ENCODE measurements around the gene GCFC2.

DNA sequence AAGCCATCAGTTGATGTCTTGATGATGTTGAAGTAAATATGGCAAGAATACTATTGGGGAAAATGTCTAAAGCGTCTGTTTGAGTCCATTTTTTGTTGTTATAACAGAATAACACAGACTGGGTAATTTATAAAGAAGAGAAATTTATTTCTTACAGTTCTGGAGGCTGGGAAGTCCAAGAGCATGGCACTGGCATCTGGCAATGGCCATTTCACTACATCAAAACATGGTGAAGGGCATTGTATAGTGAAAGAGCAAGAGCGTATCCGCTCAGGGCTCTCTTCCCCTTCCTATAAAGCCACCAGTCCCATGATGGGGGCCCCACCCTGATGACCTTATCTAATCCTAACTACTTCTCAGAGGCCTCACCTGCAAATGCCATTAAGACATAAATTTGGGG is 93.8 kb downstream of the GCFC2 start:
- TF ChIP-seq, protein P1, sequence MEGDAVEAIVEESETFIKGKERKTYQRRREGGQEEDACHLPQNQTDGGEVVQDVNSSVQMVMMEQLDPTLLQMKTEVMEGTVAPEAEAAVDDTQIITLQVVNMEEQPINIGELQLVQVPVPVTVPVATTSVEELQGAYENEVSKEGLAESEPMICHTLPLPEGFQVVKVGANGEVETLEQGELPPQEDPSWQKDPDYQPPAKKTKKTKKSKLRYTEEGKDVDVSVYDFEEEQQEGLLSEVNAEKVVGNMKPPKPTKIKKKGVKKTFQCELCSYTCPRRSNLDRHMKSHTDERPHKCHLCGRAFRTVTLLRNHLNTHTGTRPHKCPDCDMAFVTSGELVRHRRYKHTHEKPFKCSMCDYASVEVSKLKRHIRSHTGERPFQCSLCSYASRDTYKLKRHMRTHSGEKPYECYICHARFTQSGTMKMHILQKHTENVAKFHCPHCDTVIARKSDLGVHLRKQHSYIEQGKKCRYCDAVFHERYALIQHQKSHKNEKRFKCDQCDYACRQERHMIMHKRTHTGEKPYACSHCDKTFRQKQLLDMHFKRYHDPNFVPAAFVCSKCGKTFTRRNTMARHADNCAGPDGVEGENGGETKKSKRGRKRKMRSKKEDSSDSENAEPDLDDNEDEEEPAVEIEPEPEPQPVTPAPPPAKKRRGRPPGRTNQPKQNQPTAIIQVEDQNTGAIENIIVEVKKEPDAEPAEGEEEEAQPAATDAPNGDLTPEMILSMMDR (IDR thresholded peaks at IDR 0.05) = no peak
- TF ChIP-seq POLR2A (IDR thresholded peaks at IDR 0.05) = no peak

All from right lobe of liver (tissue), 4 donors.